Fibroblast of skin of left quadriceps (primary cell): Measurements from ENCODE around the gene HLX.

Experiments
- DNase-seq, 2 experiments: peaks; one replicate each; pipeline ENCODE4 v3.0.0-alpha.2; 2013; ENCODE audit warnings: low read depth in 2 of 2

HLX gene

GRCh38 chr1:220895412-220895946, 16.2 kb downstream of the HLX start:
- no peak for DNase-seq

- no peak for DNase-seq
Observed at GRCh38 chr1:220896092-220896491, 16.8 kb downstream of the HLX start.

- no peak for DNase-seq
Observed at GRCh38 chr1:220900842-220901241, 21.6 kb downstream of the HLX start.

GRCh38 chr1:220901881-220902280, 22.6 kb downstream of the HLX start:
- no peak for DNase-seq

GRCh38 chr1:220902916-220903315, 23.7 kb downstream of the HLX start:
- no peak for DNase-seq

- no peak for DNase-seq
Observed at GRCh38 chr1:220904876-220905275, 25.6 kb downstream of the HLX start.

GRCh38 chr1:220905650-220906560, 26.7 kb downstream of the HLX start:
- no peak for DNase-seq

GRCh38 chr1:220906561-220907334, 27.5 kb downstream of the HLX start:
- no peak for DNase-seq

GRCh38 chr1:220908757-220909156, 29.5 kb downstream of the HLX start:
- peak in 1 of 2 experiments; percentile 15 for DNase-seq

- no peak for DNase-seq
Observed at GRCh38 chr1:220910021-220910420, 30.8 kb downstream of the HLX start.

GRCh38 chr1:220914283-220915116, 35.3 kb downstream of the HLX start:
- DNase-seq = no peak

- DNase-seq = no peak
Observed at GRCh38 chr1:220915117-220915440, 35.8 kb downstream of the HLX start.

GRCh38 chr1:220915954-220916353, 36.7 kb downstream of the HLX start:
- DNase-seq = no peak

GRCh38 chr1:220917101-220917500, 37.9 kb downstream of the HLX start:
- DNase-seq = no peak

- no peak for DNase-seq
Observed at GRCh38 chr1:220917535-220918209, 38.4 kb downstream of the HLX start.

GRCh38 chr1:220918285-220918951, 39.2 kb downstream of the HLX start:
- no peak for DNase-seq

- no peak for DNase-seq
Observed at GRCh38 chr1:220920967-220921366, 41.7 kb downstream of the HLX start.

- no peak for DNase-seq
Observed at GRCh38 chr1:220921498-220921897, 42.3 kb downstream of the HLX start.

- no peak for DNase-seq
Observed at GRCh38 chr1:220921971-220922635, 42.9 kb downstream of the HLX start.

GRCh38 chr1:220922951-220923350, 43.7 kb downstream of the HLX start:
- no peak for DNase-seq
